GM18526 (cell line): Measurements from ENCODE around the gene ZG16B.

Experiments used
- POLR2A ChIP-seq: IDR thresholded peaks from 3 replicates; pipeline ENCODE4 v1.6.1; 2011; ENCODE audit not compliant: insufficient read length; ENCODE audit errors: extremely low read depth

Gene ZG16B

DNA sequence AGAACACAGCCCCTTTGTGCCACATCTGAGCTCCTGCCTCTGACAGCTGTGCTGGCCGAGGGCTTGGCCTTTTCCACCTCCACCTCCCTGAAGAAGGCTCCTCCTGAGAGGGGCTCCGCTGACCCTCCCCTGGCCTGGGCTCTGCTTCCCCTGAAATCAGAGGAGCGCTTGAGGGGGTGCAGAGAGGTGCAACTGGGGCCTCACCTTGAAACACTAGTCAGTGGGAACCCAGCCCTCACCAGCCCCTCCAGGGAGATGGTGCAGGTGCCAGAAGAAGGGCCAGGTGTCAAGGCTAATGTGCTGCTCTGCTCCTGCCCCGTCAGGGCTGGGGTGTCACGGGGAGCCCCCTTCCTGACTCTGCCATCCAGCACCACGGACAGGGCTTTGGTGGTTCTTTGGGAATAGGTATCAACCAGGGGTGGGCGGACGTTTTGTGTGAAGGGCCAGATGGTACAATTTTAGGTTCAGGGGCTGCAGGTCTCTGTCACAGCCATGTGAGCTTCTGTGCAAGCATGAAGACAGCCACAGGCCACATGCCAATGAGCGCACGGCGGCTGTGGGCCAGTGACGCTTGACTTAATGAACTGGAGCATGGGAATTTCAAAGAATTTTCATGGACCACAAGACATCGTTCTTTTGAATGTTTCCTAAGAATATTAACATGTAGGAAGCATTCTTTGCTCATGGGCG is 2.1 kb upstream of the ZG16B start:
- TF ChIP-seq POLR2A = no peak

DNA sequence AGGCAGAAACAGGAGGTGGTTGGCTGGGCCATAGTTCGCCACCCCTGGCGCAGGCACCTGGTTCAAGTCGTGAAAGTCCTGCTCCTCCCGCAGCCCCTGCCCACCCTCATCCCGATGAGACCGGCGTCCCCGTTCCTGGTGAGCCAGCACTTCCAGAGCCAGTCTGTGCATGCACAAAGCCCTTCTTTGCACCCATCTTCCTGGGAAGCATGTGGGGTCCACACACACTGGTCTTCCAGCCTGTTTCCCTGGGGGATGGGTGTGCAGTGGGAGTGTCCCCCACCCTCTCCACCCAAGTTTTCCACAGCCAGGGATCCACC is 1.6 kb upstream of the ZG16B start:
- TF ChIP-seq POLR2A = no peak

DNA sequence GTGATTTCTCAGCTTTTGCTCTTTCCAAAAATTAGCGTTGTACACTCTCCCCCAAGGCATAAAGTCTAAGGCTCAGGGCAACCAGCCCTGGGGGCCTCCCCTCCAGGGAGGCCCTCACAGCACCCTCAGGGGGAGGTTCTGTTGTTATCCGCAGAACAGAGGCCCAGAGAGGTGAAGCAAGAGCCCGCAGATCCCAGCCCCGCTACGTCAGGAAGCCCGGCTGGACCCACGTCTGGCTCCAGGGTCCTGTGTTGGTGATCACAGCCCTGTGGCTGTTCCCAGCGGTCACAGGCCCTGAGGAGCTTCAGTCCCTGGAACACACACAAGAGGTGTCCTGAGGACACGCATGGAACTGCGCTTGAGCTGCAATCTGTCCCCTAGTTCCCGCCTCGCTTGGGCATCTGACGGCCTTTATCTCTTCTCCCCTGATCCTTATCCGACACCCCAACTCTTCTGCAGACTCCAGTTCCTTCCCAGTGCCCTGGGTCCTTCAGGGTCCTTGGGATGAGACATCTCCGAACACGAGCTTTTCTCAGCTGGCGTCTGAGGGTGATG is 1.1 kb upstream of the ZG16B start:
- TF ChIP-seq POLR2A = no peak

DNA sequence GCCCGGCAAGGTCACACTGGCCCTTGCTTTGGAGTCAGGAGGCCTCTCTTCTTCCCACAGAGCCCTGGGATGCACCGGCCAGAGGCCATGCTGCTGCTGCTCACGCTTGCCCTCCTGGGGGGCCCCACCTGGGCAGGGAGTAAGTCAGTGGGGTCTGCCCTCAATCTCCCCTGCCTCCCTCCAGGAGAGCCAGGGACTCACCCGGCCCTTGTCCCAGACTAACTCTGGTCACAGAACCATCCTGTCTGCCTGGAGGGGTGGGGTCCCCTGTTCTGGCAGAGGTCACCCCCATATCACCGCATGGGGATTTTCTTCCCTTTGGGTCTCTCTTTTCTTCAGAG is 222 bp downstream of the ZG16B start:
- TF ChIP-seq POLR2A = no peak

DNA sequence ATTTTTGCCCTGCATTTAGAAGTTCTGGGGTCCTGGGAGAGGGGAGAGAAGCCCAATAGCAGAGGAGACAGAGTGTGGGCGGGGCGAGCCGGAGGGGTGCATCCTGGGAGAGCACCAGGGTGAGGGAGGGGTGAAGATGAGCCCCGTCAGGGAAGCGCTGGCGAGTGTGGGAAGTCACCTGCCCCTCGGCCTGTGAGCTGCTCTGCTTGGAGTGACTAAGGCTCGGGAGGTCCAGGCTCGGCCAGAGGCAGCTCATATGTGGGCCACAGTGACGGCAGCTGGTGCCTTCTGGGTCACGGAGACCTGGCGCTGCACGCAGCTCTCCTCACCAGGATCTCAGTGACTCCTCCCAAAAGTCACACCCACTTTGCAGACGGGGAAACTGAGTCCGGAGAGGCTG is 1.1 kb downstream of the ZG16B start:
- TF ChIP-seq POLR2A = no peak

DNA sequence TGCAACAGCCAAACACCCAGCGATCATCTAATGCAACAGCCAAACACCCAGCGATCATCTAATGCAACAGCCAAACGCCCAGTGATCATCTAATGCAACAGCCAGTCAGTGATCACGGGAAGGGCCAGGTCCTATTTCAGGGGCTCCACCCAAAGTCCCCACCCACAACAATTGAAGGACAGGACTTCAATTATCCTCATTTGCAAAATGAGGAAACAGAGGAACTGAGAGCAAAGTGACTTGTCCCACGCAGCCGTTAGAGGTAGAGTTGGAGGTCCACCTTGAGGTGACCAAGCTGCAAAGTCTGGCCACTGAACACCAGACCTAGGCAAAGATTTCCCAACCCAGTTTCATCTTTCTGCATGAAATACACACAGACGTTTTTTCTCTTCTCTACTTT is 3.7 kb downstream of the ZG16B start:
- TF ChIP-seq POLR2A = no peak

DNA sequence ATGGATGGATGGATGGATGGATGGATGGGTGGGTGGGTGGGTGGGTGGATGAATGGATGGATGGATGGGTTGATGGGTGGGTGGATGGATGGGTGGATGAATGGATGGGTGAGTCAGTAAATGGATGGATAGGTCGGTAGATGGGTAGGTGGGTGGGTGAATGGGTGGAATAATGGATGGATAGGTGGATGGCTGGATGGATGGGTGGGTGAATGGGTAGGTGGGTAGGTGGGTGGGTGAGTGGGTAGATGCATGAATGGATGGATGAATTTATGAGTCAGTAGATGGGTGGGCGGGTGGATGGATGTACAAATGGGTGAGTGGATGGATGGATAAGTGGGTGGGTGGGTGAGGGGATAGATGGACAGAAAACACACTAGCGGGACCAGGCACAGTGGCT is 4.9 kb downstream of the ZG16B start:
- TF ChIP-seq POLR2A = no peak

DNA sequence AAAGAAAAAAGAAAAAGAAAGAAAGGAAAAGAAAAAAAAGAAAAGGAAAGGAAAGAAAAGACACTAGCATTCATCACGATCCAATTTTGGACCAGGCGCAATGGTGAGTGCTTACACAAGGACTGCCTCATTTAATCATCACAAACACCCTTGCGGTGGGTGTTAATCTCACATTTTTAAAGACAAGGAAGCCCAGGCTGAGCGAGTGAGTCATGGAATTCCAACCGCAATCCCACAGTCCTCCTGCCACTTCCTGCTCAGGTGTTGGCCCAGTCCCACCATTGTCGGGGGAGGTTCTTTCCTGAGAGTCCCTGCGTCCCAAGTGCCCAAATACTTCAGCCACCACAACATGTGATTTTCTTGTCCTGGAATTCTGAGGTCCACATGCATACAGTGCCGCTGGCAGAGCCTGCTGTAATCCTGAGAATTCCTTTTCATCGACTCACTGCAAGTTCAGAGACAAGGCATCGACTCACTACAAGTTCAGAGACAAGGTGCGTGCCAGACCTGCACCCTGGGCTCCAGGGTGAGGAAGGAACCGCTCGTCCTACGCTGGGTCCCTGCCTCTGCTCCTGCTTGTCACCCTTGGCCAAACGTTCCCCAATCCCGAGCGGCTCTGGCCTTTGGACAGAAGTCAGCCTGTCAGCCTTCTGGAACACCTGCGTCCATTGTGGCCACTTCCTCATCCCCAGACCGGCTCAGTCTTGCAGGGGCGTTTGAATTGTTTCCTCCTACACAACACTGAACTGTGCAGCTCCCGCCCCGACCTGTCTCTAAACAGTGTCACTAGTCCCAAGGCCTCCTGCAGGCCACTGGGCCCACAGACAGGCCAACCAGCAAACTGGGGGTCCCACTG is 5.8 kb downstream of the ZG16B start:
- TF ChIP-seq POLR2A = no peak

DNA sequence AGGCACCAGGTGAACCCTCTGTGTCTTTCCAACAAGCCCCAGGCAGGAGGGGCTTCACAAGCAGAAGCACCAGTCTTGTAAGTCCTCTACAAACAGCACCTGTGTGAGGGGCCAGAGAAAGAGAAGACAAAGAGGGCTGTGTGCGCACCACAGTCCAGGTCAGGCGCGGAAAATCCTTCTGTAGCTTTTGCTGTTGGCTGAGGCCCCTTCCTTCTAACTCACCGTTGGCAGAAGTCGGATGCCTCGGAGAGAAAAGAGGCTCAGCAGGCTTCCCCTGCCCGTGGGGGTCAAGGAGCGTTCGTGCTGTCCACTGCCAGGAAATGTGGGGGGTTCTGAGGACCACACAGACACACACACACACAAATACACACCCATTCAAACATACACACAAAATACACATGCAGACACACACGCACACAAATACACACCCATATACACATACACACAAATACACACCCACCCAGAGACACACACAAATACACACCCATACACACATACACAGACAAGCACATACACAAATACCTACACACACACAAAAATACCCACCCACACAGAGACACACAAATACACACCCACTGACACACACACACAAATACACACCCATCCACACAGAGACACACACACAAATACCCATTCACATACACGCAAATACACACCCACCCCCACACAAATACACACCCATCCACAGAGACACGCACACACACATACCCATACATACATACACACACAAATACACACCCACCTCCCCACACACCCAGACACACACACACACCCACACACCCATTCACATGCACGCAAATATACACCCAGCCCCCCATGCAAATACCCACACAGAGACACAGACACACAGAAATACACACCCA is 6.8 kb downstream of the ZG16B start:
- TF ChIP-seq POLR2A = no peak

DNA sequence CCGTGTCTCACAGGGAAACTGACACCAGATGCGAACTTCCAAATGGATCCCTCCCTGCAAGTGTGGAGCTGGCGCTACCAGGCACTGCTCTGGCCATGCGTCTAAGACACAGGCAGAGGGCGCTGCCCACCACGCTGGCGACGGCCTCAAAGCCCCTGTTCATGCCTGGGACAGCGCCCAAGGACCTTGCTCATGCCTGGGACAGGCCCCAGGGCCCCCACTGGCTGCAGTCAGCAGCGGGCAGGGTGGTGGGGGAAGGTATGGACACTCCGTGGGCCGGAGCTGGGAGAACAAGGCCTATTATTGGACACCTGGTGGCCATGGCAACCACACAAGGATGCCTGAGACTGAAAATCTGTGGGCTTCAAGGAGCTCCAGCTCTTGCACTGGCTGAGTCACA is 8.8 kb downstream of the ZG16B start:
- no peak for TF ChIP-seq POLR2A

DNA sequence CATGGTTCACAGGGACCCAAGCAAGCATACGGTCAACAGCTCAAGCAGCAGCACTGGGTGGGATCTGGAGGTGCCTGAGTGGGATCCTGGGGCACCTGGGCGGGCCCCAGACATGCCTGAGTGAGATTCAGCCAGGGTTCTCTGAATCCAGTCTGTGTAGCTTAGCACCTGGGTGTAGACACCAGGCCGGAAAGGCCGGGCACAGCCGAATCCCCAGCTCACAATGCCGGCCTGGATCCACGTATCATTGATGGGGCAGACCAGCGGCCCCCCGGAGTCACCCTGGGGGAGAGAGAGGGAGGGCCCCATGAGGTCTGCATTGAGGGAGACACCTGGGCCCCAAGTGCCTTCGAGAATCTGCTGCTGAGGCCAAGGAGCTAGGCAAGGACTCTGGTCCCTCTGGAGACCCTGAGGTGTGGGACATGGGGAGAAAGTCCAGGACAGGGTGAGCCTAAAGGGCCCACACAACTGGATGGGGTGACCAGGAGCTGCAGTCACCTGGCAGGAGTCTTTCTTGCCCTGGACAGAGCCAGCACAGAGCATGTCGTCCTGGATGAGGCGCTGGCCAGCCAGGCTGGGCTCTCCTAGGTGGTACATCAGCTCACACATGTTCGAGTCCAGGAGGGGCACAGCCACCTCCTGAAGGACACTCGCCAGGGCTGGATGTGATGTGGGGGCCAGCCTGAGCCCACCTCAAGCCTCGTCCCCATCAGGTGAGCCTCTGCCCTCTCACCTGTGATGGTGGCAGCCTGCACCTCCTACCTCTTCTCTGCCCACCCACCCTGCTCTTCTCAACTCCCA is 9.7 kb downstream of the ZG16B start:
- no peak for TF ChIP-seq POLR2A

DNA sequence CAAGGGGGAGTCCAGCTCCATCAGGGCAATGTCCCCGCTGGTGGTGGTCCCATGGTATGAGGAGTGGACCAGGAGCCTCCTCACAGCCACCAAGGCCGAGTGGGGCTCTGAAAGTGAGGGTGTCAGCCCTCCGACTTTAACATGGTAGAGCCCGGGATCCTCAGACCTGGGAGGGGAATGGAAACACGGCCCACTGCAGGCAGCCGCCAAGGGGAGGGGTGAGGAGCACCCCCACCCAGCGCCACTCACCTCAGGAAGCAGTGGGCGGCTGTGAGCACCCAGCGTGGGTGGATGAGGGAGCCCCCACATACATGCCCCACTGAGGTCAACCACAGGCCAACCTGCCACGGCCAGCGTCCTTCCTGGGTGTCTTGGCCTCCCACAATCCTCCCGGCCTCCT is 10.8 kb downstream of the ZG16B start:
- TF ChIP-seq POLR2A = no peak

DNA sequence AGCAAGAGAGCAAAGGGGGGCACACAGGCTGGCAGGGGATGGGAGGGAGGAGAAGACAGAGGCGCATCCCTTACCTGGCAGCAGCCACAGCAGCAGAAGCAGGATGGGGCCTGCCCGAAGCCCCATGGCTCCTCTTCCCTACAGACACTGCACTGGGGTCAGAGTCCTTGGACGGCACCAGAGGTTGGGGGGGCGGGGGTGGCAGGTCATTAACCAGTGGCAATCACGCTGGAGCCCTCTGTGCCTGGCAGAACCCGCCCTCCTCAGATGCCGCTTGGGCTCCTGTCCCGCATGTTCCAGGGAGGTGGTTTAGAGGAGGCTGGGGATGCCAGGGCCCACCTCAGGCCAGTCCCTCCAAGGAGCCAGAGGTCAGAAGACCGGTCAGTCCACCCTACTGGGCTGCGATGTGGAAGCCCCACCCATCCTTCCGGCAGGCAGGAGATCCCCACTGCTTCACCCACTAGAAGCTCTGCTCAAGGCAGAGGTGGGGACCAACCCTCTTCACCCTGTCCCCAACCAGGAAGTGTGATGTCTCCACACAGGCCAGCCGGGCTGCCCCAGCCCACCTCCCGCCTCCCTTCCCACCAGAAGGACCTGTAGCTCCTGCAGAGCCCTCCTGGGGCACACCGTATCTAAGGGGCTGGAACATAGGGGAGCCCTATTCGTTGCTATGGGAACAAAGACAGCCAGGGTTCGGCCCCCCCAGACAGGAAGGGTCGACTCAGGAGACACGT is 11.7 kb downstream of the ZG16B start:
- no peak for TF ChIP-seq POLR2A

DNA sequence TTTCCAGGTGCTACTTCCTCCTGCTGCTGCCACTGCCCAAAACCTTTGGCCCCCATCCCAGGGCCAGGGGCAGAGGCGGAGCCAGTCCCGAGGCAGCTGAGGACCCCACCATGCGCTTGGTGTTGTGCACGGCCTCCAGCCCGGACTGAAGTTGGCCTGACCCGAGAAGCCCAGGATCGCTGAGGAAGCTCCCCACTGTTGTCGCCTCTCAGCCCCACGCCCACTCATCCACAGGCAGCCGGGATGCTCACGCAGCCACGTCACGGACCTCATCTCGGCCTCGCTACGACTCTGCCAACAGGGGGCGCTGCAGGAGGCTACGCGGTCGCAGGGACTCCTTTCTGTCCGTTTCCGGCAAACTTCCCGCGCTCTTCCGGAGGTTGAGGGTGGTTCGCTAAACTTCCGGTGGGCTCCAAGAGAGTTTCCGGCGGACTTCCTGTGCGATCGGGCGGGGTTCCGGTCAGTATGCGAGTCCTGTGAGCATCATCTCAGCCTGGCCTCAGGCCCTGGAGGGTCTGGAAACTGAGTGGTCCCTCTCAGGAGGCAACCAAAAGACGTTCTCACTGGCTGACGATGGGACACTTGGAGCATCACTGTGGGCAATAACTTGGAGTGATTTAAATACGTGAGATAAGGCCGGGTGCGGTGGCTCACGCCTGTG is 12.4 kb downstream of the ZG16B start:
- TF ChIP-seq POLR2A = no peak
